HFF-Myc (cell line): Measurements from ENCODE around the gene TNC.
A peak's percentile ranks its signal among the peaks of the same experiment; 100 is the strongest.

ENCODE experiments used
- DNase-seq: peaks from one replicate; pipeline ENCODE4 v3.0.0-alpha.2; 2011; ENCODE audit warnings: low read depth; ENCODE audit errors: extremely low read depth
- H3K4me3 ChIP-seq: replicated peaks from 2 replicates; pipeline ENCODE4 v1.5.1; 2011; ENCODE audit warnings: low read depth, mild to moderate bottlenecking, control low read depth, low read length
- CTCF ChIP-seq: IDR thresholded peaks from 2 replicates; pipeline ENCODE4 v1.5.1; 2012; ENCODE audit warnings: mild to moderate bottlenecking, low read depth, low read length, control low read depth; ENCODE audit errors: missing control alignments

Gene TNC

GRCh38 chr9:115024925-115025535 is 92.9 kb downstream of the TNC start:
- H3K4me3 ChIP-seq, result no peak overlapping the region
- TF ChIP-seq CTCF, result no peak
- DNase-seq, result no peak

- no peak for TF ChIP-seq CTCF
- DNase-seq, result no peak
- no peak overlapping the region for H3K4me3 ChIP-seq
Observed at GRCh38 chr9:115022760-115023434, 95.1 kb downstream of the TNC start.

- H3K4me3 ChIP-seq, result no peak overlapping the region
- DNase-seq, result no peak
- no peak for TF ChIP-seq CTCF
Observed at GRCh38 chr9:115018547-115019435, 99.2 kb downstream of the TNC start.

- no peak for DNase-seq
- TF ChIP-seq CTCF, result no peak
- no peak overlapping the region for H3K4me3 ChIP-seq
Observed at GRCh38 chr9:115016344-115016743, 101.6 kb downstream of the TNC start.

GRCh38 chr9:115015018-115015635 is 102.8 kb downstream of the TNC start:
- DNase-seq, result no peak

GRCh38 chr9:115014438-115014837 is 103.5 kb downstream of the TNC start:
- no peak for TF ChIP-seq CTCF
- H3K4me3 ChIP-seq, result no peak overlapping the region
- no peak for DNase-seq

More at GRCh38 chr9:115015018-115015635, 102.8 kb downstream of the TNC start:
- TF ChIP-seq CTCF, result peak; percentile 86
- no peak overlapping the region for H3K4me3 ChIP-seq
